Measurements from ENCODE around the gene NARF.

The NARF gene

DNA sequence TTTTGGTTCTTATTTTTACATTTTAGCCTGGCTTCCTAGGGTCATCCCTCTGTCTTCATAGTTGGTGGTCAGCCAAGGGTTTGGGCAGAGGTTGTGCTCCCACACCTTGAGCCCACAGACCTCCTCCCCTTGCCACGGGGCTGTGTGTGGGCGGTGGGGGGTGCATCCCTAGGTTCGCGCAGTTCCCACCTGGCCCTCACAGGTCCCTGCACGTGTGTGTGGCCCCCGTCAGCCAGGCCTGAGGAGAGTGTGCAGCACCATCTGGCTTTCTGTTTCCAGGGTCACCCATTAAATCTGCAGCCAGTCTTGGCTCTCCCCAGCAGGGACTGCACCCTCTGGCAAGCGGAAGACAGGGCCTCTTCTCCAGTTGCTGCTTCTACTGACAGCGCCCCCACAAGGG is 26.5 kb upstream of the NARF start:
- FAIRE-seq (no peak), DNase-seq (ENCODE audit: insufficient read length, low spot score) (no peak)
- TF ChIP-seq POU2F2 (IDR thresholded peaks at IDR 0.05; ENCODE audit: low read depth, low read length) (no peak), PAX5 (IDR thresholded peaks at IDR 0.05; ENCODE audit: insufficient read depth, low read length, severe bottlenecking) (no peak), POLR2A (IDR thresholded peaks at IDR 0.05; ENCODE audit: low read depth, low read length) (no peak), TAF1 (IDR thresholded peaks at IDR 0.05; ENCODE audit: low read depth, low read length) (no peak), SPI1 (IDR thresholded peaks at IDR 0.05; ENCODE audit: low read depth, low read length) (no peak), POLR2AphosphoS5 (IDR thresholded peaks at IDR 0.05; ENCODE audit: low read depth, low read length) (no peak)

DNA sequence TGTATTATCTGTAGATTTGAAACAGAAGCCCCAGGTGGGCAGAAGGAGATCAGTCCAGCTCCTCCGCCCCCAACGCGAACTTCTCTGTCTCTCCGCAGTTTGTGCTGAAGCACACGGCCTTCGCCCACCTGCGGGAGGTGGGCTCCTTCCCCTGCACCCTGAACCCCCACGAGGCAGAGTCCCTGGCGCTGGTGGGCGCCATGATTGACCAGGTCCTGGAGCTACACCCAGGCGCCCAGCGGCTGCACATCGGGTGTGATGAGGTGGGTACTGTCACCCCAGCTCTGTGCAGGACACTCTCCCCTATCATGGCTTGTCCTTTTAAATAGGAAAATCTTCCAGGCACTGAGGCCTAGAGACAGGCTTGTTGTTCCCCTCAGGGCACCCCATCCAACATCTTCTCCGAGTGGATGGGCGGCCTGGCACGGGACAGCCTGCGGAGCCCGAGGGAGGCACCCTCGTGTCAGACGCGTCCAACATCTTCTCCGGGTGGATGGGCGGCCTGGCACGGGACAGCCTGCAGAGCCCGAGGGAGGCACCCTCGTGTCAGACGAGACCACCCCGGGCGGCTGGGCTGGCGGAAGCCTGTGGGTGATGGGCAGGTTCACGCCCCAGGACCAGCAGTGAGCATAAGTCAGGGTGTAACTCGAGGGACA is 24.9 kb upstream of the NARF start:
- TF ChIP-seq POLR2A (IDR thresholded peaks at IDR 0.05; ENCODE audit: low read depth, low read length) (no peak), SPI1 (IDR thresholded peaks at IDR 0.05; ENCODE audit: low read depth, low read length) (no peak), POLR2AphosphoS5 (IDR thresholded peaks at IDR 0.05; ENCODE audit: low read depth, low read length) (no peak), POU2F2 (IDR thresholded peaks at IDR 0.05; ENCODE audit: low read depth, low read length) (no peak), PAX5 (IDR thresholded peaks at IDR 0.05; ENCODE audit: insufficient read depth, low read length, severe bottlenecking) (no peak), TAF1 (IDR thresholded peaks at IDR 0.05; ENCODE audit: low read depth, low read length) (no peak)
- FAIRE-seq (no peak), DNase-seq (ENCODE audit: insufficient read length, low spot score) (no peak)

DNA sequence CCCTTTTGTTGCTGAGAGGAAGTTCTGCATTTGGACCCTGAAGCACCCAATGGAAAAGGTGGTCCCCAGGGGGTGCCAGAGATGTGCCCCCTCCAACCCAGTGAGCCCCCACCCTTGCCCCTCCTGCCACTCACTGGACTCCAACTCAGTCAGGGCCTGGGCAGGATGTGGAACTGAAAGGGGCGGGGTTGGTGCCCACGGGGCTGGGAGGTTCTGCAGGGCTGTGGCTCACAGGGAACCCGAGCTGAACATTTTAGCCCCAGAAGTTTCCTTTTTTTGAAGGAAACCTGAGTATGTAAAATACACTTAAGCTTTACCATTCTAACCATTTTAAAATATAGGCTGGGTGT is 24.4 kb upstream of the NARF start:
- TF ChIP-seq POLR2AphosphoS5 (IDR thresholded peaks at IDR 0.05; ENCODE audit: low read depth, low read length) (no peak), TAF1 (IDR thresholded peaks at IDR 0.05; ENCODE audit: low read depth, low read length) (no peak), SPI1 (IDR thresholded peaks at IDR 0.05; ENCODE audit: low read depth, low read length) (no peak), POLR2A (IDR thresholded peaks at IDR 0.05; ENCODE audit: low read depth, low read length) (no peak), POU2F2 (IDR thresholded peaks at IDR 0.05; ENCODE audit: low read depth, low read length) (no peak), PAX5 (IDR thresholded peaks at IDR 0.05; ENCODE audit: insufficient read depth, low read length, severe bottlenecking) (no peak)
- no peak for DNase-seq (ENCODE audit: insufficient read length, low spot score)
- peak; percentile 65 for FAIRE-seq

DNA sequence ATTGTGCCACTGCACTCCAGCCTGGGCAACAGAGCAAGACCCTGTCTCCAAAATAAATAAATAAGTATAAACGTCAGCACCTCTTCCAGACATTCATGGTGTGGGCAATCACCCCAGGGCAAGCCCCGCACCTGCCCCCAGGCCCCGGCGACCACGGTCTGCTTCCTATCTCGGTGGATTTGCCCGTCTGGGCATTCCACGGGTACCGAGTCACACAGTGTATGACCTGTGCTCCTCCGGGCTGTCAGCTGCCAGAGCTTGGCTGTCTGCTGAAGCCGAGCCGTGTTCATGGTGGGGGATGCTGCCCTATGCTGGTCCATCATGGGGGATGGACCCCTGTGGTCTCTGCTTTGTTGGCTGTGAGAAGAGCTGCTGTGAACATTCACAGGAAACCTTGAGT is 23.4 kb upstream of the NARF start:
- DNase-seq (ENCODE audit: insufficient read length, low spot score) (no peak), FAIRE-seq (no peak)
- TF ChIP-seq POLR2AphosphoS5 (IDR thresholded peaks at IDR 0.05; ENCODE audit: low read depth, low read length) (no peak), SPI1 (IDR thresholded peaks at IDR 0.05; ENCODE audit: low read depth, low read length) (no peak), POLR2A (IDR thresholded peaks at IDR 0.05; ENCODE audit: low read depth, low read length) (no peak), PAX5 (IDR thresholded peaks at IDR 0.05; ENCODE audit: insufficient read depth, low read length, severe bottlenecking) (no peak), TAF1 (IDR thresholded peaks at IDR 0.05; ENCODE audit: low read depth, low read length) (no peak), POU2F2 (IDR thresholded peaks at IDR 0.05; ENCODE audit: low read depth, low read length) (no peak)

DNA sequence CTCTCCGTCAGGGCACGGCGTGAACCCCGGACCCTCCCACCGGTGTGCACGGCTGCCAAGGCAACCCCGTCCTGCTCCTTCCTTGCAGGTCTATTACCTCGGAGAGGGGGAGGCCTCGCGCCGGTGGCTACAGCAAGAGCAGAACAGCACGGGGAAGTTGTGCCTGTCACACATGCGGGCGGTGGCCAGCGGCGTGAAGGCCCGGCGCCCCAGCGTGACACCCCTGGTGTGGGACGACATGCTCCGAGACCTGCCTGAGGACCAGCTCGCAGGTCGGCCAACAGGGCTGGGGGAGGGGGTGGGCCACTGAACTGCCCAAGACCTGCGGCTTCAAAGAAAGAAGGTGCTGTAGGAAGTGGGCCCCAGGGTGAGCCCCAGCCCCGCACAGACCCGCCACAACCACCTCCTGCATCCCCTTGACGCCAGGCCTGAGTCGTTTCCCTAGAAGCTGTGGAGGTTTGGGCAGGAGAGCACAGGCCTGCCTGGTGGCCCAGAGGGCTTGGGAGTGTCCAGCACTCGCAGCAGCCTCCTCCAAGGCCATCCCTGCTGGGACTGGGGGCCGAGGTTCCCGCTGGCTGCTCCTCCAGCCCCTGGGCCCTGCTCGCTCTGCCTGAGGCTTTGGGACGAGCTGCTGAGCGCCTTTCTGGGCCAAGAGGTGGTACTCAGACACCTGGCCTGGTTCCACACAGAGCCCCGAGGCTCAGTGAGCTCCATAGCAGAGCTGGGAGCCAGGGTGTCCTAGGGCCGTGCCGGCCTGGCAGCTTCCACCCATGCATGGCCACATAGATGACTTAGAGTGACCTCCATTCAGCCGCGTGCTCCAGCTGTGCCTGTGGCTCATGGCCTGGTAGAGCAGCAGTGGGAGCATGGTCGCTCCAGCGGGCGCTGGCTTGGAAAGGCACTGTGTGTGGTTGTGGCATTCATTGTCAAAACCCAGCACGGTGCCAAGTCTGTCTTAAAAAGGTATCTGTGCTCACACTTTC is 22.6 kb upstream of the NARF start:
- TF ChIP-seq SPI1 (IDR thresholded peaks at IDR 0.05; ENCODE audit: low read depth, low read length) (no peak), TAF1 (IDR thresholded peaks at IDR 0.05; ENCODE audit: low read depth, low read length) (no peak), PAX5 (IDR thresholded peaks at IDR 0.05; ENCODE audit: insufficient read depth, low read length, severe bottlenecking) (no peak), POLR2AphosphoS5 (IDR thresholded peaks at IDR 0.05; ENCODE audit: low read depth, low read length) (no peak), POU2F2 (IDR thresholded peaks at IDR 0.05; ENCODE audit: low read depth, low read length) (no peak), POLR2A (IDR thresholded peaks at IDR 0.05; ENCODE audit: low read depth, low read length) (no peak)
- DNase-seq (ENCODE audit: insufficient read length, low spot score) (no peak), FAIRE-seq (no peak)

DNA sequence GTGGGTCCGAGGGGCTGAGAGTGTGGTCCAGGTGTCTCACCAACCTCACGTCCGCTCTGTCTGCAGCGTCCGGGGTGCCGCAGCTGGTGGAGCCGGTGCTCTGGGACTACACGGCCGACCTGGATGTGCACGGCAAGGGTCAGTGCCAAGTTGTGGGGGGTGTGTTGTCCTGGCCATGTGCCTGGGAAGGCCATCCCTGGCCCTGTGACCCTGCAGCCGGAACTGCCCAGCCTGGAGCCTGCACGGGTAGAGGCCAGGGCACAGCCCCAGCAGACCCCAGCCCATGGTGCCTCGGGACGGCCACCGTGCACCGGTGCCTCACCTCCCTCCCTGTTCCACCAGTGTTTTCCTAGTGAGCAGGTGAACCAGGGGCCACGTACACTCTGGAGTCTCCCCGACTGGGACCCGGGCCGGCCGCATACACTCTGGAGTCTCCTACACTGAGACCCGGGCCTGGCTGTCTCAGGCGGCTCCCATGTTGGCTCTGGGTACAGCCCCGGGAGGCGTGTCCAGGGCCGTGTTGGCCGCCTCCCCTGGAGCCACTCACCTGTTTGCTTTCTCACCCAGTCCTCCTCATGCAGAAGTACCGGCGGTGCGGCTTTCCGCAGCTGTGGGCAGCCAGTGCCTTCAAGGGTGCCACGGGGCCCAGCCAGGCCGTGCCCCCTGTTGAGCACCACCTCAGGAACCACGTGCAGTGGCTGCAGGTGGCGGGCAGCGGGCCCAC is 21.8 kb upstream of the NARF start:
- DNase-seq (ENCODE audit: insufficient read length, low spot score) (no peak), FAIRE-seq (no peak)
- TF ChIP-seq POU2F2 (IDR thresholded peaks at IDR 0.05; ENCODE audit: low read depth, low read length) (no peak), SPI1 (IDR thresholded peaks at IDR 0.05; ENCODE audit: low read depth, low read length) (no peak), POLR2A (IDR thresholded peaks at IDR 0.05; ENCODE audit: low read depth, low read length) (no peak), PAX5 (IDR thresholded peaks at IDR 0.05; ENCODE audit: insufficient read depth, low read length, severe bottlenecking) (no peak), TAF1 (IDR thresholded peaks at IDR 0.05; ENCODE audit: low read depth, low read length) (no peak), POLR2AphosphoS5 (IDR thresholded peaks at IDR 0.05; ENCODE audit: low read depth, low read length) (no peak)

DNA sequence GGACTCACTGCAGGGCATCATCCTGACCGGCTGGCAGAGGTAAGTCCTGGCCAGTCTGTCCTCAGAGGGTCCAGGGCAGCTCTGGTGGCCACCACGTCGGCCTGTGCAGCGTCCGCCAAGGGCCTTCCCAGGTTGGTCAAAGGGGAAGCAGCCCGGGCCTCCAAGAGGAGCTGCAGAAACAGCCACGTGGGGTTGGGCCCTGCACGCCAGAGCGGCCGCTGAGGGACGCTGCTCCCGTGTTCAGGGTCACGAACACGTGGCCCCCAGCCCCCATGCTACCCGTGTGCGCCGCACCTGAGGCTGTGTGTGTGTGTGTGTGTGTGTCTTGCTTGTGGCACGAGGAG is 21.2 kb upstream of the NARF start:
- FAIRE-seq, result no peak
- no peak for TF ChIP-seq POLR2A (IDR thresholded peaks at IDR 0.05; ENCODE audit: low read depth, low read length)
- TF ChIP-seq PAX5 (IDR thresholded peaks at IDR 0.05; ENCODE audit: insufficient read depth, low read length, severe bottlenecking), result no peak
- no peak for TF ChIP-seq POLR2AphosphoS5 (IDR thresholded peaks at IDR 0.05; ENCODE audit: low read depth, low read length)
- no peak for TF ChIP-seq SPI1 (IDR thresholded peaks at IDR 0.05; ENCODE audit: low read depth, low read length)
- no peak for TF ChIP-seq TAF1 (IDR thresholded peaks at IDR 0.05; ENCODE audit: low read depth, low read length)
- TF ChIP-seq POU2F2 (IDR thresholded peaks at IDR 0.05; ENCODE audit: low read depth, low read length), result no peak
- DNase-seq (ENCODE audit: insufficient read length, low spot score), result no peak

DNA sequence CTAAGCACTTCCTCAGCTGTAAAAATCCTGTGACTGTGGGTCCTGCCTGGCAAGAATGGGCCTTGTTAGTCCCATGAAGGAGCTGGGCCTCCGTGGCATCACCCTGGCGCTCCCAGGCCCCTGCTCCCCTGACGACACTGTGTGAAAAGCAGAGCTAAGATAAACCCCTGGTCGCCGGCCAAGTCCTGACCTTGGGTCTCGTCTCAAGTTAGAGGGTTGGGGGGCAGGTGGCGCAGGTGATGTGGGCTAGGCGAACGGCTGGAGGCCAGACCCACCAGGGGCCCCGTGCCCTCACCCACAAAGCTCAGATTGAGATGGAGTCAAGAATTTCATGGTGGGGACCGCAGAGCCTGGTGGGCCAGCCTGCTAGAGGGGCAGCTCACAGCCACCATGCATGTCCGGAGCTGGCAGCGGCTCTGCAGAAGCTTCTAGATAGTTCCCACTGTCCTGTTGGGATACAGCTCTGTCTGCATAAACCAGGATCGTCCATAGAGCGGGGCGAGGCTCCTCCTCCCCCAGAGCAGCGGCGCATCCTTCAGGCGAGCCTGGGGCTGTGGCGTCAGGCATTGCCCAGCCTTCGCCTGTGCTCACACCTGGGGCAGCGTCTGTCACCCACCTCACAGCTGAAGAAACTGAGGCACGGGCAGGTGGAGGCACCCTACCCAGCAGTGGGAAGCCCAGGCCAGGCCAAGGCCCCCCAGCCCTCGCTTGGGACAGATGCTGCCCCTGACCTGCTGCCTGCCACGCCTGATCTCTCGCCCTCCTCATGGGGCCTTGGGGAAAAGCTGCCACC is 19.9 kb upstream of the NARF start:
- FAIRE-seq, result no peak
- TF ChIP-seq POLR2A (IDR thresholded peaks at IDR 0.05; ENCODE audit: low read depth, low read length), result no peak; the same call in 1 of the 2 replicates
- TF ChIP-seq POU2F2 (IDR thresholded peaks at IDR 0.05; ENCODE audit: low read depth, low read length), result no peak
- no peak for TF ChIP-seq PAX5 (IDR thresholded peaks at IDR 0.05; ENCODE audit: insufficient read depth, low read length, severe bottlenecking)
- no peak for TF ChIP-seq POLR2AphosphoS5 (IDR thresholded peaks at IDR 0.05; ENCODE audit: low read depth, low read length)
- TF ChIP-seq SPI1 (IDR thresholded peaks at IDR 0.05; ENCODE audit: low read depth, low read length), result no peak
- no peak for TF ChIP-seq TAF1 (IDR thresholded peaks at IDR 0.05; ENCODE audit: low read depth, low read length)
- DNase-seq (ENCODE audit: insufficient read length, low spot score), result no peak

Measured in GM12891 (cell line).